Measurements from ENCODE around the gene ZNF483.
A peak's percentile ranks its signal among the peaks of the same experiment; 100 is the strongest.
"Not testable (repeated sequence)": the region's sequence is repeated elsewhere in the genome, so short reads cannot be mapped to it uniquely, and the experiment has no call there.

Gene ZNF483

DNA sequence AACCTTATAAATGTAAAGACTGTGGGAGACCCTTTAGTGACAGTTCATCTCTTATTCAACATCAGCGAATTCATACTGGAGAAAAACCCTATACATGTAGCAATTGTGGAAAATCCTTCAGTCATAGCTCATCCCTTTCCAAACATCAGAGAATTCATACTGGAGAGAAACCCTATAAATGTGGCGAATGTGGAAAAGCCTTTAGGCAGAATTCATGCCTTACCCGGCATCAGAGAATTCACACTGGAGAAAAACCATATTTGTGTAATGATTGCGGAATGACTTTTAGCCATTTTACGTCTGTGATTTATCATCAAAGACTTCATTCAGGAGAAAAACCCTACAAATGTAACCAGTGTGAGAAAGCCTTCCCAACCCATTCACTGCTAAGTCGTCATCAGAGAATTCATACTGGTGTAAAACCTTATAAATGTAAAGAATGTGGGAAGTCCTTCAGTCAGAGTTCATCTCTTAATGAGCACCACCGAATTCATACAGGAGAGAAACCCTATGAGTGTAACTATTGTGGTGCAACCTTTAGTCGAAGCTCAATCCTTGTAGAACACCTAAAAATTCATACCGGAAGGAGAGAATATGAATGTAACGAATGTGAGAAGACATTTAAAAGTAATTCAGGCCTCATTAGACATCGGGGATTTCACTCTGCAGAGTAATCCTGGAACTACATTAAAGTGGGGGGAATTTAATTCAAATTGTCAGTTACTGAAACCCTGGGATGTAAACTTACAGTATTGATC lies 17.7 kb downstream of the ZNF483 start:
- no peak for DNase-seq (ENCODE audit: low read depth in 2 of 2)

DNA sequence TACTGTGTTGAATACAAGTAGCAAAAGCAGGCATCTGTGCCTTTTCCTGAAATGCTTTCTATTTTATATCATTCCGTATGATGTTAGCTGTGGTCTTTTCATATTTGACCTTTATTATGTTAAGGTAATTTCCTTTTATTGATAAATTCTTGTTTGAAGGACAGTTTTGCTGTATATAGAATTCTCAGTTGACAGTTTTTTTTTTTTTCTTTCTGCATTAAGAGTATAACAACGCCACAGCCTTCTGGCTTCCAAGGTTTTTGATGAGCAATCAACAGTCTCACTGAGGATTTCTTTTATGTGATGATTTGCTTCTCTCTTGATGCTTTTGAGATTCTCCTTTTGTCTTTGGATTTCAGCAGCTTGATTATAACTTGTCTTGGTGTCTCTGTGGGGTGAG lies 23.6 kb downstream of the ZNF483 start:
- DNase-seq (ENCODE audit: low read depth in 2 of 2) = no peak

DNA sequence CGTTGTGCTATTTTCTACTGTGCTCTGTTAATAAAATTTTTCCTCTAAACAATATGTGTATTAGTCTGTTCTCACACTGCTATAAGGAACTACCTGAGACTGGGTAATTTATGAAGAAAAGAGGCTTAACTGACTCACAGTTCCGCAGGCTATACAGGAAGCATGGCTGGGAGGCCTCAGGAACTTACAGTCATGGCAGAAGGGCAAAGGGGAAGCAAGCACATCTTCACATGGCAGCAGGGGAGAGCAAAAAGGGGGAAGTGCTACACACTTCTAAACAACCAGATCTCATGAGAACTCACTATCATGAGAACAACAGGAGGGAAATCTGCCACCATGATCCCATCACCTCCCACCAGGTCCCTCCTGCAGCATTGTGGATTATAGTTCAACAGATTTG lies 30.4 kb downstream of the ZNF483 start:
- DNase-seq (ENCODE audit: low read depth in 2 of 2) = not testable (repeated sequence)

DNA sequence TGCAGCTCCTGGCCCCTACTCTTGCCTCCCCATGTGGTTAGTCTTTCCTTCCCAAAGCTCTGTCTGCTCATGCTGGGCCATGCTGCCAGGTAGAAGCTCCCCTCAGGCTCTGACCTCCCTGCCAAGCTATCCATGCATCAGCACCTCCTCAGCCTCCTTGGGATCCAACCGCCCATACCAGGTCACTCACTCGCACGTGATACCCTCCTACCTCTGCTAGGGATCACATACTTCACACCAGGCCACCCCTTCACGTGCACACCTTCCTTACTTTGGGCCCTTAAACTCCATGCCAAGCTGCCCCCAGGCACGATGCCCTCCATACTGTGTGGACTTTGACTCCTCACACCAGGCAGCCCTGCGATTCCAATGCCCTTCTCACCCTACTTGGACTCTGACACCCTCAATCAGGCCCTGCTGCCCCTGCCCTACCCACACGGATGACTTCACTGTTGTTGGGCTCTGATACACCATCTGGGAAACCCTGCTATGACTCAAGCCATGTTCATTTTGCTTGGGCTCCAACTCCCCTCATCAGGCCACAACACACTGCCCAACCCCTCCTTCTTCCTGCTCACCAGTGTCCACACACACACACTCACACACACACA lies 34.1 kb downstream of the ZNF483 start:
- no peak for DNase-seq (ENCODE audit: low read depth in 2 of 2)

DNA sequence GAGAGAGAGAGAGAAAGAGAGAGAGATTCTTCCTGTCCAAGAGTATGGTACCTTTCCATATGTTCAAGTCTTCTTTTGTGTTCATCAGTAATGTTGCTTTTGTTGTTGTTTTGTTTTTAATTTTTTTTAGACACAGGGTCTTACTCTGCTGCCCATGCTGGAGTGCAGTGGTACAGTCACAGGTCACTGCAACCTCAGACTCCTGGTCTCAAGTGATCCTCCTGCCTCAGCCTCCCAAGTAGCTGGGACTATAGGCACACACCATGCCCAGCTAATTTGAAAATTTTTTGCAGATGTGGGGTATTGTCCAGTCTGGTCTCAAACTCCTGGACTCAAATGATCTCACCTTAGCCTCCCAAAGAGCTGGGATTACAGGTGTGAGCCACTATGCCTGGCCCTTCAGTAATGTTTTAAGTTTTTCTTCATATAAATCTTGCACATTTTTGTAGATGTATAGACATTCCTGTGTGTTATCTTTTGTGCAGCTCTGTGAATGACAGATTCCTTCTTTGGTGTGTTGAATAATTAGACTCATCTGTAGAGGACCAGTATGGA lies 36.3 kb downstream of the ZNF483 start:
- no peak for DNase-seq (ENCODE audit: low read depth in 2 of 2)

DNA sequence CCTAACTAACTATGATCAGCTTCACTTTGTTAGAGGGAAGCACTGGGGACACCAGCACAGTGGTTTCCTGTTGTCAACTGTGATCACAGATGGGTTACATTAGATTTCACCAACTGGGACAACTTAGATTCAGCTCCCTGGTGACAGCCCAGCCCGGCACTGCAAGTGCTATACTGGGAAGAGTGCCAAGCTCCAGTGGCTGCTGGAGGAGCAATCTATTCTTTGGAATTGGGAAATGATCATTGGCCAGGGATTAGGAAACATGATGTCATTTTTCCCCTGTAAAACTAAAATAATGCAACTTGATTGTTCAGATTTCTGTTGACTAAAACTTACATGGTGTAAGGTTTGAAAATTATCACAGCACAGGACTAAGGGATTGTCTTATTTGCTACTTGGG lies 41.3 kb downstream of the ZNF483 start:
- no peak for DNase-seq (ENCODE audit: low read depth in 2 of 2)

DNA sequence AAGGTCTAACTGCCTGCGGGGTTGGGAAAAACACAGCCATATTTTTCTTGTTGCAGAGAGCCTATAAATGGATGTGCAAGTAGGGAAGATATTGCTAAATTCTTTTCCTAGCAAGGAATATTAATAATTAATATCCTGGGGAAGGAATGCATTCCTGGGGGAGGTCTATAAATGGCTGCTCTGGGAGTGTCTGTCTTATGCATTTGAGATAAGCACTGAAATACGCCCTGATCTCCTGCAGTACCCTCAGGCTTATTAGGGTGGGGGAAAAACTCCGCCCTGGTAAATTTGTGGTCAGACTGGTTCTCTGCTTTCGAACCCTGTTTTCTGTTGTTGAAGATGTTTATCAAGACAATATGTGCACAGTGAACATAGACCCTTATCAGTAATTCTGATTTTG lies 43.1 kb downstream of the ZNF483 start:
- DNase-seq (ENCODE audit: low read depth in 2 of 2) = not testable (repeated sequence)

DNA sequence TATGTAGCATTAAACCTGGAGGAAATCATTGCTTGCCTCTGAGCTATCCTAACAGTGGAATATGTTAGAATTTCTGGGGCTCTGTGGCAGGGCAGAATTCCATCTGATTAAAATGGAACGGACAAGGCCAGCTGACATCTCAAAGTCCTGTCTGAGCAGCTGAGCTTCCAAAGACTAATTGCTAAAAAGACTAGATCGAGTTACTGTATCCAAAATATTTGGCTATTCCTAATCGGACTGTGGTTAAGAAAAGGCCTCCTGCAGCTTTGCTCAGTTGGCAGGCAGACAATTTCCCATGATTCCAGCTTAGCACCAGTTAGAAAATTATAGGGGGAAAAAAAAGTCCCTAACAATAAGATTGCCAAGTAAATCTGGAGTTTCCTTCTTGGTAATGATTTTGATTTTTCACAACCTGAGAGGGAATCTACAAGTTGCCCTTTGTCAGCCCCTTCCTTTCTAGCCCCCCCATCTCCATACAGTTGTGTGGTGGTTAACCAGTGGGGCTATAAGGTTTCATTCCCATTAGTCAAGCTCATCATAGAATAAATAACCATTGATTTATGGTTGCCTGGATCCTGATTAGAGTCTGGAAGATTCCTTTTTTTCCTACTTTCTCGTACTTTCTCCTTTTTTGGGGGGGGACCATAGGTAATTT lies 48.1 kb downstream of the ZNF483 start:
- DNase-seq (ENCODE audit: low read depth in 2 of 2) = no peak

DNA sequence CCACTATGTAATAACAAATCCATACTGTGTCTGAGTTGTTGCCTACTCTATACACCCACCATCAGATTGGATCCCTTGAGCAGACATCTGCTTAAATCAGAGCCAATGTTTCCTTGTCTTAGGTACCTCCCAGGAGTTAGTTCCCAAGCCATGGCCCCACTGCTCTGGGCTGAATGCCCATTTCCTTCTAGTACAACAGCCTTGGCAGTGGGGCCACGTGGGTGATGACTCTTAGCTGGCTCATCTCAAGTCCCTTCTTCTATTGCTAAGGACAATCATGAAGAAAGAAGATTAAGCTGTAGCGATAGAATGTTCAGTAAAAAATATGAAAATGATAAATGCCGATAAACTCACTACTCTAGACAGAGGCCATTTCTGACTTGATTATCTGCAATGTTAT lies 57.9 kb downstream of the ZNF483 start:
- no peak for DNase-seq (ENCODE audit: low read depth in 2 of 2)

DNA sequence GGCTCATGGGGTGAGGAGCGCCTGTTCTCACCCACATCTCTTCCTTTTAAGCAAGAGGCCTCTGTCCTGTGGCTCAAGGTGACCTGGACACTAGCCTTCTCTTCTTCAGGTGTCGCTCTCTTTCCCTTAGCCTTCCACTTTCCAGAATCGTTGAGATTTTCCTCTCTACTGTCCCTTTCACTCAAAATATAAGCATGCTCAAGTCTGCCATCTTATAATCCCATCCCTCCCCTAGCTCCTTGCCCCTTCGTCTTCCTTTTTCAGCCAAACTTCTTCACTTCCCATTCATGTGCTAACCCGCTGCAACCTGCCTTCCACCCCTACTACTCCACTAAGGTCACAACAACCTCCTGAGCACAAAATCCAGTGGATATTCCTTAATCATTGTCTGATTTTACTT lies 61.4 kb downstream of the ZNF483 start:
- no peak for DNase-seq (ENCODE audit: low read depth in 2 of 2)

DNA sequence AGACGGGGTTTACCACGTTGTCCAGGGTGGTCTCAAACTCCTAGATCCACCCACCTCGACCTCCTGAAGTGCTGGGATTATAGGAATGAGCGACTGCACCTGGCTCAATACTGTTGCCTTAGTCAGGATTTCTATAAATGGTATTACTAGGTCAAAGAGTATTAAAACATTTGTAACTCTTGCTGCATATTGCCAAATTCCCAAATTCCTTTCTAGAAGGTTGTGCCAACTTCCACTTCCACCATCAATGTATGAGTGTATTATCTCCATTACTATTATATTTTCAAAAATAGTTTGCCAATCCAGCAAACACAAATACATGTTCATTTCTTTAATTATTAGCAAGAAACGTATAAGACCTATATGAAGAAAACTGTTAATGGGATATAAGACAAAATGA lies 63.9 kb downstream of the ZNF483 start:
- no peak for DNase-seq (ENCODE audit: low read depth in 2 of 2)

DNA sequence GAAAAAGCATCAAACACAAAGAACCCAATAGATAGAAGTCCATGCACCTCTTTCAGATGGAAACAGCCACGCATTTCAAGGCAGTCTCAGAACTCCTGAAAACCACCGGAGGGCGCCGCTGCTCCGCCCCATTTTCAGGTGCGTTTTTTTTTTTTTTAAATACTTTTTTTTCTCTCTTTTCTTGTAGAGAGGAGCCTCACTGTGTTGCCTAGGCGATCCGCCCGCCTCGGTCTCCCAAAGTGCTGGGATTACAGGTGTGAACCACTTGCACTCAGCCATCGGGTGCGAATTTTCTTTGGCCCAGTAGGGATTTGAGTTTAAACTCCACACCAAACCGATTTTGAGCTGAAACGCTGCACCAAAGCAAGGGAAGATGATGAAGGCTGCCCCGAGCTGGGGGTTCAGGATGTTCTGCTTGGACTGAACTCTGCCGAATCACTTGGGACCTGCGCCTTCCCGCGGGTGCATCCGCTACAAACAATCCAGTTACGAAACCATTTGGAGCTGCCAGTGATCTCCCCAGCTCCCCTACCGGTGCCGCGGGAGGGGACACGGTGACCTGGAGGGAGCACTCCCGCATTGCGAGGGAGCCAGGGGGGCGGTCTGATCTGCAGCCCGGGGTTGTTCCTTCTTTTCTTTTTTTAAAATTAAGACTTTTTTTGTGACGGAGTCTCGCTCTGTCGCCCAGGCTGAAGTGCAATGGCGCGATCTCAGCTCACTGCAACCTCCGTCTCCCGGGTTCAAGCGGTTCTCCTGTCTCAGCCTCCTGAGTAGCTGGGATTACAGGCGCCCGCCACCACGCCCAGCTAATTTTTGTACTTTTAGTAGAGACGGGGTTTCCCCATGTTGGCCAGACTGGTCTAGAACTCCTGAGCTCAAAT lies 73.1 kb downstream of the ZNF483 start:
- peak; percentile 6 to 26 for DNase-seq (ENCODE audit: low read depth in 2 of 2)

DNA sequence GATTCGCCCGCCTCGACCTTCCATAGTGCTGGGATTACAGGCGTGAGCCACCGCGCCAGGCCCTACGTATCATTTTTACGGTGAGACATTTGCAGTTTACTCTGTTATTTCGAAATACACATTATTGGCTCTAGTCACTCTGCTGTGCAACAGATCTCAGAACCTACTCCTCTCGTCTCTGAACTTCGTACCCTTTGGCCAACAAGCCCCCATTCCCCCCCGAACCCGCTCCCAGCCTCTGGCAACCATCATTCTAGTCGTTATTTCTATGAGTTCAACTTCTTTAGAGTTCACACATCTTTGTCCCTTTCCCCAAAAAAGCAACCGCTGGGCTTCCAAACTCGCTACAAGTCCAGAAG lies 73.7 kb downstream of the ZNF483 start:
- DNase-seq (ENCODE audit: low read depth in 2 of 2) = no peak

DNA sequence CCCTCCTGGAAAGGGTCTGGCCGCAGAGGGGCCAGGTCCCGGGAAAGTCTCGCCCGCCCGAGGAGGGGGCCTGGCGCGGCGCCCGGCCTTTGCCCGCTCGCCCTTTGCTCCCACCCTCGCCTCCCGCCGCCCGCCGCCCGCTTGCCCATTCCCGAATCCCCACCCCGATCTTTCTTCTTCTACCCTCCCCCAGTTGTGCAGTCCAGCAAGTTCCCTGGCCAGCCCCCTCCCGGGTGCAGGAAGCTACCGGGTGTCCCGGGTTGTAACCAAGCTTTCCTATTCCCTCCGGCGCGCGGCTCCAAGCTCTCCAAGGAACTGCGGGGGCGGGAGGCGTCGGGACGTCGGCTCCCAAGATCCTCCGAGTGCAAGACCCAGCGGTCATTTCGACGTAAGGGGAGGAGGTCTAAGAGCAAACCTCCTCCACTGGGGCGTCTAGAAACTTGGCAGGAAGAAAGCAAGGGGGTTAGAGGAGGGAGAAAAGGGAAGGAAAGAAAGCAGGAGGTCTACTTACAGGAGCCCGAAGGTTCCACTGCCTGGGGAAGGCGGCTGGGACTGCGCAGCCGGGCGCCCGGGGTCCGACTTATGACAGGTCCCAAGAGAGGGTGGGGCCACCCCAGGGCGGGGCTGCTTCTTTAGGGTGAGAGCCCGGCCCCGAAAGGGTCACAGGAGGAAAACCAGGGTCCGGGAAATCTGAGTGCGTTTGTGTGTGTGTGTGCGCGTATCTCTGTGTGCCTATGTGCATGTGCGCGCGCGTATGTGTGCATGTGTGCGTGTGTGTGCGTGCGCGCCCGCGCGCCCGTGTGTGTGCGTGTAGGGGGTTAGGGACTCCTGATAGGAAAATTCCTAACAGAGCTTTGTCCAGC lies 74.3 kb downstream of the ZNF483 start, which contains the start of gene PTGR1:
Gene PTGR1 (minus strand): TSS at position 556 of the 863 bp plus-strand sequence. CDS start 2,225 bp downstream, outside the sequence.
- DNase-seq (ENCODE audit: low read depth in 2 of 2) = no peak

DNA sequence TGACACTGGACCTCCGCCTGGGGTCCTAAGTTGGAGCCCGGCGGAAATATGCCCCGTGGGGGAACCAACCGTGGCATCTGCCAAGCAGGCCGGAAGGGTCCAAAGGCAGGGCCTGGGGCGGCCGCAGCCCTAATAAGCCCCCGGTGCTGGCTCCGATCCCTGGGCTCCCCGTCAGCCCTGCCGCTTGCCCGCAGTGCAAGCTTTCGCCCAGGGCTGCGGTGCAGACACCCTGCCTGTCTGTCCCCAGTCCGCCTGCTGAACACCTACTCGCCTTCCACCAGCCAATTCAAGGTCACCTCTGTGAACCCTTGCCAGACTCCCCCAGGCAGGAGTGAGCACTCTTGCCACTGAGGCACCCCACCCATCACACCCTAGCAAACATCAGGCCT lies 75.0 kb downstream of the ZNF483 start:
- no peak for DNase-seq (ENCODE audit: low read depth in 2 of 2)

DNA sequence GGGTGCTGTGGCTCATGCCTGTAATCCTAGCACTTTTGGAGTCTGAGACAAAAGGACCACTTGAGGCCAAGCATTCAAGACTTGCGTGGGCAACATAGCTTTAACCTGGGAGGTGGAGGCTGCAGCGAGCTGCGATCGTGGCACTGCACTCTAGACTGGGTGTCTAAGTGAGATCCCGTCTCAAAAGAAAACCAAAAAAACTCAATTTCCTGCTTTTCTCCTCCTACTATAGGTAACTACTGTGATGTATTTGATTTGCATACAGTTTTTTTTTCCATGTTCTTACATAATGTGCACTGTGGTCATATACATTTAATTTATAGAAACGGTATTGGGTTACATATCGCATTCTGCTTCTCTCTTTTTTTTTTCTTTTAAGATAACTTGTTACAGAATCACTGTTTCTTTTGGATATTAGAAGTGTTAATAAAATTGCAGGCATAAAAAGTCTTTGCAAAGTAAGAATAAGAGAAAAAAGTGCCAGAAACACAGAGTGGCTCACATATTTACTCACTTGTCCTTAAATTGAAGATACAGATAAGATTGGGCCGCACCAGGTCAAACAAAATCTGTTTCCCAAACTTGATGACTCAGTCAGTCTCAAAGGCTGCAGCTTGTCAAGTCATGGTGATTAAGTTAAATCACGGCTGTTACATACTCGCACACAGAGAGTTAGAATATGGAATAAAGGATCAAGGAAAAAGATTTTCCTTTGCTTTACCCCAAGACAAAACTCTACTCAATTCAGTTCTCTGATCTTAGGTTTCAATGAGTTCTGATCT lies 76.4 kb downstream of the ZNF483 start:
- no peak for DNase-seq (ENCODE audit: low read depth in 2 of 2)

DNA sequence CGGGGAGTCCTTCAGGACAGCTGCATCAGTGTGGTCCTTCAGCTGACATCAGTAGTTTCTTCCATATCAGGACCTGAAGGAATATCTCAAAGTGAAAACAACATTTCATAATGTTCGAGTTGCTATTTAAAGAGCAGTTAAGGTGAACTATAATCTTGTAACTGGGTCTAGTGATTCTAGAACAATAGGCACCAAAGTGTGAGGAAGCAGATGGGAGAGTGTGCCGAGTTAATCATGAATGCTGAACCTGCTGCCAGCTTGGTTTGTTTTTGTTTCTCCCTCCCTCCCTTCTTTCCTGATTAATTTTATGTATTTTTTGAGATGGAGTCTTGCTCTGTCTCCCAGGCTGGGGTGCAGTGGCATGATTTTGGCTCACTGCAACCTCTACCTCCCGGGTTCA lies 78.1 kb downstream of the ZNF483 start:
- DNase-seq (ENCODE audit: low read depth in 2 of 2) = no peak

DNA sequence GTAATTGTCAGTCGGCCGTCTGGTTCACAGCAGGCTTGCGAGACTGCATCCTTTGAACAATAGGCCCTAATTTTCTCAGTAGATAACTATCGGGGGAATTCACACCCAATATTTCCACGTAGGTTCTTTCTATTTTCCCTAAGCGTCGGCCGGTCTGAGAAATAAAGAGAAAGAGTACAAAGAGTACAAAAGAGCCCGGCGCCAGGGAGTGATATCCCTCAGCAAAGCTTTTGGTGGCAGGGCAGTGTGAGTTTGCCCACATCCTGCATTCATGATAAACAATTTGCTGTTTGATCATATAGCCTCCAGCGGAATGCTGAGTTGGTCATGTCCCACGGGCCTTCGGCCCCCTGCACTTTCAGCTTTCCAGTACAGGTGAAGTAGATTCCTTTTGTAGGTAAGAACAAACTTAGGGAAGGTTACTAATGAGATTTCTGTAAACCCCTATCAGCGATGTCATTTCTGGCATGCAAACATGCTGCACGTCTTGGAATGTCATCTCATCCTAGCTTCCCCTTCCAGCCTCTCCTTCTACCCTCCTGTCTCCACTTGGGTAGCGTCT lies 79.2 kb downstream of the ZNF483 start:
- no peak for DNase-seq (ENCODE audit: low read depth in 2 of 2)

DNA sequence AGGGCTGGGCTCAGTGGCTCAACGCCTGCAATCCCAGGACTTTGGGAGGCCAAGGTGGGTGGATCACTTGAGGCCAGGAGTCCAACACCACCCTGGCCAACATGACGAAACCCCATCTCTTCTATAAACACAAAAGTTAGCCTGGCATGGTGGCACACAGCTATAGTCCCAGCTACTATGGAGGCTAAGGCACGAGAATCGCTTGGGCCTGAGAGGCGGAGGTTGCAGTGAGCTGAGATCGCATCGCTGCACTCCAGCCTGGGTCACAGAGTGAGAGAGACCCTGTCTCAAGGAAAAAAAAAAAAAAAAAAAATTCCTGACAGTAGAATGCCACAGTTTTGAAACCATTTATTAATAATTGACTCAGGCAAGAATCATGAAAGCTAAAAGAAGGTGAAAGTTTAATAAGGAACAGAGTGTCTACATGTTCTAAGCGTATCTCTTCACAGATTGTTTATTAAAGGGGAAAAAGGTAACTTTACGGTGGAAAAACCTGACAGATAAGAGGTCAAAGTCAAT lies 80.1 kb downstream of the ZNF483 start:
- no peak for DNase-seq (ENCODE audit: low read depth in 2 of 2)

DNA sequence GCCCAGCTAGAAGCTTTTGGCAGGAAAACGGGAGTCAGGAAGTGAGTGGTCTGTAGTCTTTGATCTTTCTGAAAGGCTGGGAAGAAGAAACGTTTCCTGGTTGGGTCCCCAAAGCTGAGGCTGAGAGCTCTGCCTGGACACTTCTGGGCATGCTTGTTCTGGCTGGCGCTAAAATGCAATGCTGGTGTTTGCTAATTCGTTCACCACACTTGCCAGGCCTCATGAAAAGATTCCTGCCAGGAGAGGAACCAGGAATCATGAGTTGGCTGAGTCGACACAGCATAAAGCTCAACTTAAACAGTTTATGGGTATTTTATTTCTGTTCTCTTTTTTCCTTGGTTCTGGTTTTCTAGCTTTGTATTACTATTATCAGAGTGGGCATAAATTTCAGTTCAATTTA lies 85.2 kb downstream of the ZNF483 start:
- no peak for DNase-seq (ENCODE audit: low read depth in 2 of 2)
